Neural cell (in vitro differentiated cells): ENCODE data around the gene TMEM115. TPM values are rescaled to one million over a fixed set of nuclear protein-coding genes. Genes with fewer than 3 reads are reported as not detected.

Experiments
- H2AFZ ChIP-seq: fragments of 200-600, 300-800 bp; sonication (generic), shearing (Covaris generic); 2 replicates; pipeline ENCODE4 v1.6.0; 2014; ENCODE audit warnings: low read depth, mild to moderate bottlenecking, antibody characterized with exemption, low read length, moderate library complexity
- H3F3A ChIP-seq: fragments of 200-600 bp; shearing (Covaris generic); 2 replicates; pipeline ENCODE4 v1.6.1; 2016; ENCODE audit warnings: mild to moderate bottlenecking, moderate library complexity, mixed read lengths, antibody characterized with exemption, low read length; ENCODE audit not compliant: insufficient read depth, poor library complexity, severe bottlenecking
- H3K27ac ChIP-seq: fragments of 200-600, 300-800 bp; sonication (generic), shearing (Covaris generic); 2 replicates; pipeline ENCODE4 v1.5.1; 2014; ENCODE audit warnings: mild to moderate bottlenecking, low read length, moderate library complexity
- H3K27me3 ChIP-seq: fragments of 300-800, 200-600 bp; sonication (generic), shearing (Covaris generic); 2 replicates; pipeline ENCODE4 v1.6.0; 2014; ENCODE audit warnings: mild to moderate bottlenecking, low read depth, low read length, moderate library complexity; ENCODE audit not compliant: insufficient read depth
- H3K36me3 ChIP-seq: fragments of 300-800, 200-600 bp; sonication (generic), shearing (Covaris generic); 2 replicates; pipeline ENCODE4 v1.5.1; 2014; ENCODE audit warnings: mild to moderate bottlenecking, antibody characterized with exemption, low read length, moderate library complexity; ENCODE audit not compliant: insufficient read depth
- H3K4me2 ChIP-seq: fragments of 300-800, 200-600 bp; sonication (generic), shearing (Covaris generic); 2 replicates; pipeline ENCODE4 v1.6.0; 2014; ENCODE audit warnings: mild to moderate bottlenecking, low read length
- H3K4me3 ChIP-seq: fragments of 300-800, 200-600 bp; sonication (generic), shearing (Covaris generic); 2 replicates; pipeline ENCODE4 v1.5.1; 2014; ENCODE audit warnings: mild to moderate bottlenecking, low read length, moderate library complexity
- H3K79me2 ChIP-seq: fragments of 200-600 bp; shearing (Covaris generic); replicated peaks from 2 replicates; pipeline ENCODE4 v1.6.0; 2014; ENCODE audit warnings: mild to moderate bottlenecking, low read length, moderate library complexity; ENCODE audit not compliant: insufficient read depth
- H3K9ac ChIP-seq: fragments of 300-800, 200-600 bp; sonication (generic), shearing (Covaris generic); 2 replicates; pipeline ENCODE4 v1.6.1; 2016; ENCODE audit warnings: mild to moderate bottlenecking, low read length, mixed read lengths
- H3K9me2 ChIP-seq: fragments of 200-600 bp; shearing (Covaris generic); 2 replicates; pipeline ENCODE4 v1.6.1; 2016; ENCODE audit warnings: mild to moderate bottlenecking, low read length, mixed read lengths; ENCODE audit not compliant: insufficient read depth
- H3K9me3 ChIP-seq: fragments of 200-600, 300-800 bp; sonication (generic), shearing (Covaris generic); 2 replicates; pipeline ENCODE4 v1.6.1; 2016; ENCODE audit warnings: mild to moderate bottlenecking, mixed run types, low read length, moderate library complexity, mixed read lengths
- H4K20me1 ChIP-seq: fragments of 200-600 bp; shearing (Covaris generic); 2 replicates; pipeline ENCODE4 v1.6.1; 2016; ENCODE audit warnings: mild to moderate bottlenecking, mixed run types; ENCODE audit not compliant: insufficient read depth
- CTCF ChIP-seq: fragments of 450-650 bp; IDR thresholded peaks from 2 replicates; pipeline ENCODE4 v1.5.1; 2014; ENCODE audit warnings: antibody characterized with exemption, mild to moderate bottlenecking, moderate library complexity; ENCODE audit not compliant: poor library complexity, severe bottlenecking
- EP300 ChIP-seq: fragments of 450-650 bp; conservative IDR thresholded peaks from 2 replicates; pipeline ENCODE4 v1.6.1; 2014; ENCODE audit warnings: antibody characterized with exemption, mild to moderate bottlenecking, moderate library complexity; ENCODE audit not compliant: poor library complexity, severe bottlenecking
- EZH2 ChIP-seq: fragments of 200-600, 300-800 bp; shearing (Covaris generic), sonication (generic); IDR thresholded peaks from 2 replicates; pipeline ENCODE4 v1.6.1; 2014; ENCODE audit warnings: antibody characterized with exemption, low read length, borderline replicate concordance, mild to moderate bottlenecking; ENCODE audit not compliant: insufficient read depth, poor library complexity, severe bottlenecking
- MXI1 ChIP-seq: fragments of 450-650 bp; conservative IDR thresholded peaks from 2 replicates; pipeline ENCODE4 v1.6.1; 2014; ENCODE audit warnings: antibody characterized with exemption, mild to moderate bottlenecking; ENCODE audit not compliant: poor library complexity, severe bottlenecking
- POLR2AphosphoS5 ChIP-seq: IDR thresholded peaks from 2 replicates; pipeline ENCODE4 v1.6.1; 2012
- RAD21 ChIP-seq: fragments of 450-650 bp; conservative IDR thresholded peaks from 2 replicates; pipeline ENCODE4 v1.6.1; 2014; ENCODE audit warnings: antibody characterized with exemption, mild to moderate bottlenecking, moderate library complexity
- SMC3 ChIP-seq: fragments of 450-650 bp; conservative IDR thresholded peaks from 2 replicates; pipeline ENCODE4 v1.6.1; 2014; ENCODE audit warnings: antibody characterized with exemption, mild to moderate bottlenecking, moderate library complexity; ENCODE audit not compliant: poor library complexity
- TAF1 ChIP-seq: IDR thresholded peaks from 2 replicates; pipeline ENCODE4 v1.6.1; 2012; ENCODE audit warnings: low read depth
- polyA plus RNA-seq: library from polyadenylated mRNA; depleted of rRNA; stranded (reverse); fragments of >200 nt; gene quantifications from 2 replicates; pipeline ENCODE4 v1.2.3, GENCODE V29; 2014
- TF ChIP-seq, protein P1 (sequence below): IDR thresholded peaks from 2 replicates; pipeline ENCODE4 v1.6.1; 2012; ENCODE audit warnings: borderline replicate concordance

The TMEM115 gene
- polyA plus RNA-seq, 1 donor from 2014 or later: 17.8 TPM

GRCh38 chr3:50350527-50351322, 8.6 kb downstream of the TMEM115 start, which contains the start of the genes CYB561D2 and NPRL2:
CYB561D2 (plus strand) TSS chr3:50350862; CDS start chr3:50351434, 572 bp downstream.
NPRL2 (minus strand) TSS chr3:50350775; CDS start chr3:50350652, 123 bp downstream.
- Histone ChIP-seq H3K4me3 (peak within 1 kb of the TSS; percentile 77), H3K9me3 (no peaks in the 10 kb centered on the region), H3K36me3 (no peaks in the 10 kb centered on the region), H2AFZ (peak within 1 kb of the TSS; percentile 57), H3K27ac (peak within 1 kb of the TSS; percentile 86), H3K4me2 (peak within 1 kb of the TSS; percentile 94), H4K20me1 (peaks cover under 1% of the 10 kb centered on the region), H3K9me2 (no peaks in the 10 kb centered on the region), H3K27me3 (peaks cover under 1% of the 10 kb centered on the region), H3K9ac (peak within 1 kb of the TSS; percentile 76), H3K79me2 (peaks cover 11% of the 10 kb centered on the region), H3F3A (no peaks in the 10 kb centered on the region)
- peak; percentile 30 for TF ChIP-seq CTCF
- TF ChIP-seq EP300: no peak
- peak; percentile 95 for TF ChIP-seq MXI1
- TF ChIP-seq RAD21: peak; percentile 16
- peak; percentile 96 for TF ChIP-seq POLR2AphosphoS5
- TF ChIP-seq, protein P1, sequence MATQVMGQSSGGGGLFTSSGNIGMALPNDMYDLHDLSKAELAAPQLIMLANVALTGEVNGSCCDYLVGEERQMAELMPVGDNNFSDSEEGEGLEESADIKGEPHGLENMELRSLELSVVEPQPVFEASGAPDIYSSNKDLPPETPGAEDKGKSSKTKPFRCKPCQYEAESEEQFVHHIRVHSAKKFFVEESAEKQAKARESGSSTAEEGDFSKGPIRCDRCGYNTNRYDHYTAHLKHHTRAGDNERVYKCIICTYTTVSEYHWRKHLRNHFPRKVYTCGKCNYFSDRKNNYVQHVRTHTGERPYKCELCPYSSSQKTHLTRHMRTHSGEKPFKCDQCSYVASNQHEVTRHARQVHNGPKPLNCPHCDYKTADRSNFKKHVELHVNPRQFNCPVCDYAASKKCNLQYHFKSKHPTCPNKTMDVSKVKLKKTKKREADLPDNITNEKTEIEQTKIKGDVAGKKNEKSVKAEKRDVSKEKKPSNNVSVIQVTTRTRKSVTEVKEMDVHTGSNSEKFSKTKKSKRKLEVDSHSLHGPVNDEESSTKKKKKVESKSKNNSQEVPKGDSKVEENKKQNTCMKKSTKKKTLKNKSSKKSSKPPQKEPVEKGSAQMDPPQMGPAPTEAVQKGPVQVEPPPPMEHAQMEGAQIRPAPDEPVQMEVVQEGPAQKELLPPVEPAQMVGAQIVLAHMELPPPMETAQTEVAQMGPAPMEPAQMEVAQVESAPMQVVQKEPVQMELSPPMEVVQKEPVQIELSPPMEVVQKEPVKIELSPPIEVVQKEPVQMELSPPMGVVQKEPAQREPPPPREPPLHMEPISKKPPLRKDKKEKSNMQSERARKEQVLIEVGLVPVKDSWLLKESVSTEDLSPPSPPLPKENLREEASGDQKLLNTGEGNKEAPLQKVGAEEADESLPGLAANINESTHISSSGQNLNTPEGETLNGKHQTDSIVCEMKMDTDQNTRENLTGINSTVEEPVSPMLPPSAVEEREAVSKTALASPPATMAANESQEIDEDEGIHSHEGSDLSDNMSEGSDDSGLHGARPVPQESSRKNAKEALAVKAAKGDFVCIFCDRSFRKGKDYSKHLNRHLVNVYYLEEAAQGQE: peak; percentile 76
- no peak for TF ChIP-seq EZH2
- TF ChIP-seq TAF1: peak; percentile 28
- TF ChIP-seq SMC3: peak; percentile 47

DNA sequence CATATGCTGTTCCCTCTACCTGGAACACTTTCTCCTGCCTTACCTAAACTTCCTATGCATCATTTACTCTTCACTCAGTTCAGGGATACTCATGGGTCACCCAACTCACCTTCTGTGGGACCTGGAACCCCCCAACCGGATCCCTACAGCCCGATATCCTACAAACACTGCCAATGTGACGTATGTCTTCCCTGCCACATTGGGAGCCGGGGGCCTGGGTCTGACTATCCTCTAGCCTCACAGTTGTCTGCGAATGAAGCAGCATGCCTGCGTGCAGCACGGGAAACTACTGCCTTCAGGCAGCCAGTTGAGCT, 9.2 kb downstream of the TMEM115 start:
- H3K27ac ChIP-seq: peak overlapping the region; percentile 86
- TF ChIP-seq EZH2: no peak
- TF ChIP-seq SMC3: no peak
- no peak for TF ChIP-seq RAD21
- no peak for TF ChIP-seq POLR2AphosphoS5
- TF ChIP-seq CTCF: no peak
- TF ChIP-seq, protein P1: no peak
- no peak for TF ChIP-seq TAF1
- H3K79me2 ChIP-seq: peaks cover 7% of the 10 kb centered on the region
- no peaks in the 10 kb centered on the region for H3F3A ChIP-seq
- no peaks in the 10 kb centered on the region for H3K9me2 ChIP-seq
- H3K27me3 ChIP-seq: peaks cover 6% of the 10 kb centered on the region
- peak overlapping the region; percentile 77 for H3K4me3 ChIP-seq
- H4K20me1 ChIP-seq: no peaks in the 10 kb centered on the region
- no peaks in the 10 kb centered on the region for H3K36me3 ChIP-seq
- peak overlapping the region; percentile 57 for H2AFZ ChIP-seq
- H3K9ac ChIP-seq: peak overlapping the region; percentile 76
- H3K4me2 ChIP-seq: peak overlapping the region; percentile 94
- no peaks in the 10 kb centered on the region for H3K9me3 ChIP-seq
